ENCODE results near the gene BCO1.

Gene BCO1

GRCh38 chr16:81321039-81321438 is 82.5 kb downstream of the BCO1 start:
- DNase-seq, result no peak

GRCh38 chr16:81321536-81321935 is 83.0 kb downstream of the BCO1 start:
- DNase-seq, result no peak

- DNase-seq, result no peak
Observed at GRCh38 chr16:81324808-81325207, 86.3 kb downstream of the BCO1 start.

GRCh38 chr16:81327011-81327410 is 88.5 kb downstream of the BCO1 start:
- no peak for DNase-seq

GRCh38 chr16:81327447-81328196 is 89.1 kb downstream of the BCO1 start:
- no peak for DNase-seq

- DNase-seq, result no peak
Observed at GRCh38 chr16:81329947-81330346, 91.5 kb downstream of the BCO1 start.

GRCh38 chr16:81333356-81333755 is 94.9 kb downstream of the BCO1 start:
- DNase-seq, result no peak

- no peak for DNase-seq
Observed at GRCh38 chr16:81335669-81336068, 97.2 kb downstream of the BCO1 start.

- DNase-seq, result no peak
Observed at GRCh38 chr16:81337097-81337496, 98.6 kb downstream of the BCO1 start.
